ENCODE results near the gene RPN1.
A peak's percentile ranks its signal among the peaks of the same experiment; 100 is the strongest.
"Not testable (repeated sequence)": the region's sequence is repeated elsewhere in the genome, so short reads cannot be mapped to it uniquely, and the experiment has no call there.

RPN1 gene

DNA sequence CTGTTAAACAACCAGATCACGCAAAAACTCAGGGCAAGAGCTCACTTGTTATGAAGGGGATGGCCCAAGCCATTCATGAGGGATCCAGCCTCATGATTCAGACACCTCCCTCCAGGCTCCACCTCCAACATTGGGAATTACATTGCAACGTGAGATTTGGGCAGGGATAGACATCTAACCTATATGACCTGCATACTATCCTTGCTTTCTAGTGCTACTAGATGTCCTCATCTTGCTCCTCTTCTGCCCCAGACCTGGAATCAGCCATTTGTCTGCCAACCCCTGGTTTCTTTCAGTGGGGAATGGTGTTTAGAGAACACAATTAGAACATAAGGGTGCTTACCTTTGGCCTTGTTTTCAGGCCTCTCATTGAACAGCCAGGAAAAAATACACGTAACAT, 63.2 kb downstream of the RPN1 start:
- no peak for DNase-seq (ENCODE audit: low read depth)

DNA sequence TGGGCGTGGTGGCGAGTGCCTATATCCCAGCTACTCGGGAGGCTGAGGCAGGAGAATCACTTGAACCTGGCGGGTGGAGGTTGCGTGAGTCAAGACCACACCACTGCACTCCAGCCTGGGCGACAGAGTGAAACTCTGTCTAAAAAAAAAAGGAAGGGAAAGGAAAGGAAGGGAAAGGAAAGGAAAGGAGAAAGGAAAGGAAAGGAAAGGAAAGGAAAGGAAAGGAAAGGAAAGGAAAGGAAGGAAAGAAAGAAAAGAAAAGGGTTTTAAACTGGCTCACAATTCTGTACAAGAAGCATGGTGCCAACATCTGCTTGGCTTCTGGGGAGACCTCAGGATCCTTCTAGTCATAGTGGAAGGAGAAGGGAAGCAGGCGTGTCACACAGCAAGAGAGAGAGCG, 63.7 kb downstream of the RPN1 start:
- not testable (repeated sequence) for DNase-seq (ENCODE audit: low read depth); H3K4me3 ChIP-seq (replicated peaks; ENCODE audit: low read depth, low read length)

More for the DNA sequence above, 63.2 kb downstream of the RPN1 start:
- TF ChIP-seq, protein P1, sequence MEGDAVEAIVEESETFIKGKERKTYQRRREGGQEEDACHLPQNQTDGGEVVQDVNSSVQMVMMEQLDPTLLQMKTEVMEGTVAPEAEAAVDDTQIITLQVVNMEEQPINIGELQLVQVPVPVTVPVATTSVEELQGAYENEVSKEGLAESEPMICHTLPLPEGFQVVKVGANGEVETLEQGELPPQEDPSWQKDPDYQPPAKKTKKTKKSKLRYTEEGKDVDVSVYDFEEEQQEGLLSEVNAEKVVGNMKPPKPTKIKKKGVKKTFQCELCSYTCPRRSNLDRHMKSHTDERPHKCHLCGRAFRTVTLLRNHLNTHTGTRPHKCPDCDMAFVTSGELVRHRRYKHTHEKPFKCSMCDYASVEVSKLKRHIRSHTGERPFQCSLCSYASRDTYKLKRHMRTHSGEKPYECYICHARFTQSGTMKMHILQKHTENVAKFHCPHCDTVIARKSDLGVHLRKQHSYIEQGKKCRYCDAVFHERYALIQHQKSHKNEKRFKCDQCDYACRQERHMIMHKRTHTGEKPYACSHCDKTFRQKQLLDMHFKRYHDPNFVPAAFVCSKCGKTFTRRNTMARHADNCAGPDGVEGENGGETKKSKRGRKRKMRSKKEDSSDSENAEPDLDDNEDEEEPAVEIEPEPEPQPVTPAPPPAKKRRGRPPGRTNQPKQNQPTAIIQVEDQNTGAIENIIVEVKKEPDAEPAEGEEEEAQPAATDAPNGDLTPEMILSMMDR (IDR thresholded peaks at IDR 0.05; ENCODE audit: low read length, missing control alignments) = no peak
- H3K4me3 ChIP-seq (replicated peaks; ENCODE audit: low read depth, low read length) = no peak overlapping the region

DNA sequence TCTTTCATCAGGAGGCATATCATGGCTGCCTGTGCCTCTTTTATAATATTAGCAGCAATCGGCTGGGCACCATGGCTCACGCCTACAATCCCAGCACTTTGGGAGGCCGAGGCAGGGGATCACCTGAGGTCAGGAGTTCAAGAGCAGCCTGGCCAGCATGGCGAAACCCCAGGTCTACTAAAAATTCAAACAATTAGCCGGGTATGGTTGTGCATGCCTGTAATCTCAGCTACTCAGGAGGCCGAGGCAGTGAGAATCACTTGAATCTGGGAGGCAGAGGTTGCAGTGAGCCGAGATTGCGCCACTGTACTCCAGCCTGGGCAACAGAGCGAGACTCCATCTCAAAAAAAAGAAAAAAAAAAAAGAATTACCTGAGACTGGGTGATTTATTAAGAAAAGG, 64.2 kb downstream of the RPN1 start:
- DNase-seq (ENCODE audit: low read depth); H3K4me3 ChIP-seq (replicated peaks; ENCODE audit: low read depth, low read length): not testable (repeated sequence)

DNA sequence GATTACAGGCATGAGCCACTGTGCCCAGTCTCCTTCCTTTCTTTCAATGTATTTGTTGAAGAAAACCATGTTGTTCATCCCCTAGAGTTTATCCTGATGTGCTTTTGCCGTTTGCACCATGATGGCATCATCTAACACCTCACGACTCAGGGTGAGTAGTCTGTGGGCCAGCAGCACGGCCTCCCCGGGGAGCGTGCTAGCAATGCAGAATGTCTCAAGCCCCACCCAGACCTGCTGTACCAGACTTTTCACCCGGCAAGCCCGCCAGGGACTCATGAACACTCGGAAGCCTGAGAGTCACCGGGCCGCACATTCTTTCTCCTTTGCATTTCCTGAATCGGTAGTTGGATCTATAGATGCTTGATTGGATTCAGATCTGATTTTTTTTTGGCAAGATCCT, 64.6 kb downstream of the RPN1 start:
- TF ChIP-seq, protein P1 (IDR thresholded peaks at IDR 0.05; ENCODE audit: low read length, missing control alignments) = no peak
- no peak overlapping the region for H3K4me3 ChIP-seq (replicated peaks; ENCODE audit: low read depth, low read length)
- DNase-seq (ENCODE audit: low read depth) = no peak

DNA sequence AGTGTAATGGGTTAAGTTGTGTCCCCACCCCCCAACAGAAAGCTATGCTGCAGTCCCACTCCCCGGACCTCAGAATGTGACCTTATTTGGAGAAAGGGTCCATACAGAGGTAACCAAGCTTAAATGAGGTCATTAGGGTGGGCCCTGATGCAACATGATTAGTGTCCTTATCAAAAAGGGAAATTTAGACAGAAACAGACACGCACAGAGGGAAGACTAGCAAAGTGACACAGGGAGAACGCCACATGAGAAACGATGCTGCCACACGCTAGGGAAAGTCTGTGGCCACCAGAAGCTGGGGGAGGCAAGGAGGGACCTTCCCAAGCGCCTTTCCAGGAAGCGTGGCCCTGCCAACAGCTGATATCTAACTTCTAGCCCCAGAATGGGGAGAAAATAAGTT, 65.4 kb downstream of the RPN1 start:
- no peak overlapping the region for H3K4me3 ChIP-seq (replicated peaks; ENCODE audit: low read depth, low read length)
- no peak for DNase-seq (ENCODE audit: low read depth)
- TF ChIP-seq, protein P1 (IDR thresholded peaks at IDR 0.05; ENCODE audit: low read length, missing control alignments) = no peak

DNA sequence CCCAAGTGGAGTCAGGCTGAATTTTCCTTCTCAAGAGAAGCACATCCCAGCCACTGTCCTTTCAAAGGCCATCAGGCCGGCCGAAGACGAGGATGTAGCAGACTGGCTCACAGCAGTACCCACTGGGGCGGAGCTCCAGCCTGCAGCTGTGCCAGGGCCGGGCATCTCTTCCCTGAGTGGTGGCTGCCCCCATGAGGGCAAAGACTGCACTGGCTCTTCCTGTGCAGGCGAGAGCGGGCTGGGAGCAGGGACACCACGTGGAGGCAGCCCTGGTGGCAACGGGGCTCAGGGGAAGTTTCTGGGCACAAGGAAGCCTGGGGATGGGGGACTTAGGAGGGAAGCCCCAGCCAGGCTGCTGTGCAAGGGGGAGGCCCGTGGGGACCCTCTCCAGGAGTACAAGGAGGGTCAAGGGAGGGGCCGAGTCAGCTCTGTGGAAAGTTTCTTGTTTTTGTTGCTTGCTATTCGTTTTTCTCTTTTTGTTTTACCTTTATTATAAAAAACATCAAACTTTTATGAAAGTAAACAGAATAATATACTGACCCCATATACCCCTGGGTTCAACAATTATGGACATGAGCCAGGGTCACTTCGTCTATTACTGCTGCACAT, 66.1 kb downstream of the RPN1 start:
- TF ChIP-seq, protein P1 (IDR thresholded peaks at IDR 0.05; ENCODE audit: low read length, missing control alignments) = peak; percentile 79
- no peak overlapping the region for H3K4me3 ChIP-seq (replicated peaks; ENCODE audit: low read depth, low read length)
- DNase-seq (ENCODE audit: low read depth) = peak; percentile 83

DNA sequence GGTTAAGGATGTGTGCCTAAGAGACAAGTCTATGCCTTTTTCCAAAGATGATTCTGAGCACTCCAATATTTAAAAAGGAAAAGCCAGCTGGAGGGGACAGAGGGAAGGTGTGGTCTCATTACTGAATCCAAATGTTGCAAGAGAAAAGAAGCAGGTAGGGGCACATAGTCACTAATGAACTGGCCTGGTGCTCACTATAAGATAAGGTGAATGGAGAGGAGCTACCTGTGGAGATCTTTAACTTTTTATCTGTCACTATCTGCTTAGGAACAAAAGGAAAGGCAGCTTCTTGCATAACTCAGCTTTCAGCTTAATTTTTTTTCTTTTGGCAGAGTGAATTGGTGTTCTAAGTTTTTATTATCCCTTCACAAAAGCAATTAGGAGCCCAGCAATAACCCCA, 69.1 kb downstream of the RPN1 start:
- DNase-seq (ENCODE audit: low read depth) = no peak
- H3K4me3 ChIP-seq (replicated peaks; ENCODE audit: low read depth, low read length) = no peak overlapping the region
- TF ChIP-seq, protein P1 (IDR thresholded peaks at IDR 0.05; ENCODE audit: low read length, missing control alignments) = no peak

DNA sequence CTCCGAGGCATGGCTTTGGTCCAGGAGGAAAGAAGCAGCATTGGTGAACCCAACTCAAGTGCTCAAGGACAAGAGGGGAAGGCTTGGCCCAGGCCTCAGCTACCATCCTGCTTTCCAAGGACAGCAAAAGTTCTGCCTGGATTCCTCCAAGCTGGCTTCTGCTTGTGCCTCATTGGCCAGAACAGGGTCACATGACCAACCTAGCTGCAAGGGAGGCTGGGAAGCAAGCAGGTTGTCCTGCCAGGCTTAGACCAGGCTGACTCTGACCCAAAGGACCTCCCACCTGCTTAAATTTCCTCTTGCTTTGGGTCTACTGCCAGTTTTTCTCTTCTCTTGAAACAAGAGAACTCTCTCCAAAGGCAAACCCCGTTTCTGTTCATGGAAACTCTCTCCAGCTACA, 70.7 kb downstream of the RPN1 start:
- no peak overlapping the region for H3K4me3 ChIP-seq (replicated peaks; ENCODE audit: low read depth, low read length)
- TF ChIP-seq, protein P1 (IDR thresholded peaks at IDR 0.05; ENCODE audit: low read length, missing control alignments) = no peak
- DNase-seq (ENCODE audit: low read depth) = no peak
